Fibroblast of the conjunctiva (primary cell): Measurements from ENCODE around the gene SPAG4.

Source experiments
- DNase-seq: peaks from one replicate; pipeline ENCODE4 v3.0.0-alpha.2; 2010; ENCODE audit warnings: low read depth

SPAG4 gene

GRCh38 chr20:35599776-35600120, 15.9 kb upstream of the SPAG4 start:
- DNase-seq: no peak

GRCh38 chr20:35600176-35600992, 15.2 kb upstream of the SPAG4 start:
- no peak for DNase-seq

GRCh38 chr20:35600993-35601973, 14.3 kb upstream of the SPAG4 start:
- no peak for DNase-seq

- no peak for DNase-seq
Observed at GRCh38 chr20:35601990-35602389, 13.6 kb upstream of the SPAG4 start.

GRCh38 chr20:35602851-35603495, 12.7 kb upstream of the SPAG4 start:
- DNase-seq: no peak

GRCh38 chr20:35603695-35604448, 11.8 kb upstream of the SPAG4 start:
- DNase-seq: no peak

- no peak for DNase-seq
Observed at GRCh38 chr20:35604449-35604747, 11.2 kb upstream of the SPAG4 start.

GRCh38 chr20:35606127-35606526, 9.5 kb upstream of the SPAG4 start:
- DNase-seq: no peak

GRCh38 chr20:35607003-35607735, 8.5 kb upstream of the SPAG4 start:
- no peak for DNase-seq

- no peak for DNase-seq
Observed at GRCh38 chr20:35610833-35611427, 4.7 kb upstream of the SPAG4 start.

GRCh38 chr20:35611482-35611881, 4.1 kb upstream of the SPAG4 start:
- DNase-seq: no peak

- peak; percentile 60 for DNase-seq
Observed at GRCh38 chr20:35616465-35617396, 1.1 kb downstream of the SPAG4 start.

- DNase-seq: no peak
Observed at GRCh38 chr20:35617397-35618262, 2.0 kb downstream of the SPAG4 start.

- no peak for DNase-seq
Observed at GRCh38 chr20:35618263-35619131, 2.9 kb downstream of the SPAG4 start.

- DNase-seq: no peak
Observed at GRCh38 chr20:35619196-35620095, 3.8 kb downstream of the SPAG4 start.

GRCh38 chr20:35620818-35621559, 5.4 kb downstream of the SPAG4 start:
- DNase-seq: no peak
